ENCODE results near the gene CRYGS.

DNA sequence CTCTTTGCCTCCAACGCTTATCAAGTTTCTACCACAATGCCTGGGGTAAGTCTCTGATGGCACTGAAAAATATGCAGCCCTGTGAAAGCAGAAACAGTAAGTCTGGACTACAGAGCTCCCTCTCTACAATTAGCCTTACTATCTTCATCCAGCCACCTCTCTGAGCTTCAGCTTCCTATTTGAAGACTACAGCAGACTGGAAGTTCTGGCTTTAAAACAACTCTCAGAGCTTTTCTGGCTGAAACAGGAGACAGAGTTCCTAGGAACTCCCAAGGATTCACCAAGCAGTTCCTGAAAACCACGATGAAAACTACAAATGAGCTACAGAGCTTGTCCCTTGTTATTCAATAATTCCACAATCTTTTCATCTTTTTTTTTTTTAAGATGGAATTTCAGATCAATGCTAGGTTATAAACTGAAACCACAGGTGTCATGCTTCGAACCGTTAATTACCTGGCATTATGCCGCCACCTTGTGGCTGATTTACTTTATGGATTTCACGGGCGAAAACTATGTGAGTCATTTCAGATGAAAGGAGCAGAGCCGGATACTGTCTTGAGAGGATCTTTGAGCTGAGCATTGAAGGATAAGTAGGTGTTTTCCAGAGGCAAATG, 3.9 kb downstream of the CRYGS start:
- TF ChIP-seq POLR2A (IDR thresholded peaks at IDR 0.05; ENCODE audit: borderline replicate concordance, extremely low read depth, insufficient read depth, insufficient read length): no peak
- TF ChIP-seq, protein P1, sequence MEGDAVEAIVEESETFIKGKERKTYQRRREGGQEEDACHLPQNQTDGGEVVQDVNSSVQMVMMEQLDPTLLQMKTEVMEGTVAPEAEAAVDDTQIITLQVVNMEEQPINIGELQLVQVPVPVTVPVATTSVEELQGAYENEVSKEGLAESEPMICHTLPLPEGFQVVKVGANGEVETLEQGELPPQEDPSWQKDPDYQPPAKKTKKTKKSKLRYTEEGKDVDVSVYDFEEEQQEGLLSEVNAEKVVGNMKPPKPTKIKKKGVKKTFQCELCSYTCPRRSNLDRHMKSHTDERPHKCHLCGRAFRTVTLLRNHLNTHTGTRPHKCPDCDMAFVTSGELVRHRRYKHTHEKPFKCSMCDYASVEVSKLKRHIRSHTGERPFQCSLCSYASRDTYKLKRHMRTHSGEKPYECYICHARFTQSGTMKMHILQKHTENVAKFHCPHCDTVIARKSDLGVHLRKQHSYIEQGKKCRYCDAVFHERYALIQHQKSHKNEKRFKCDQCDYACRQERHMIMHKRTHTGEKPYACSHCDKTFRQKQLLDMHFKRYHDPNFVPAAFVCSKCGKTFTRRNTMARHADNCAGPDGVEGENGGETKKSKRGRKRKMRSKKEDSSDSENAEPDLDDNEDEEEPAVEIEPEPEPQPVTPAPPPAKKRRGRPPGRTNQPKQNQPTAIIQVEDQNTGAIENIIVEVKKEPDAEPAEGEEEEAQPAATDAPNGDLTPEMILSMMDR (IDR thresholded peaks at IDR 0.05 in 2 of 3, conservative IDR thresholded peaks at IDR 0.05 in 1 of 3; ENCODE audit: borderline replicate concordance in 1 of 3, insufficient read depth in 1 of 3, low read depth in 2 of 3, low read length in 2 of 3): peak; percentile 50 to 83 (median 78)
- no peak for TF ChIP-seq SIN3A (IDR thresholded peaks at IDR 0.05; ENCODE audit: low read depth)

Data from HCT116 (cell line).